GM19035 (cell line): ENCODE data around the gene KATNA1.
"Not testable (repeated sequence)": the region's sequence is repeated elsewhere in the genome, so short reads cannot be mapped to it uniquely, and the experiment has no call there.

Experiments
- ATAC-seq: cut with Tn5 transposase; IDR thresholded peaks from one replicate; pipeline ENCODE4 v1.9.1; 2021; ENCODE audit not compliant: unreplicated experiment

KATNA1 gene

GRCh38 chr6:149648148-149649145, at the start of gene KATNA1:
Gene KATNA1 (minus strand): TSS chr6:149648714. CDS start chr6:149638547, 10,167 bp downstream.
- ATAC-seq, result peak; percentile 93

DNA sequence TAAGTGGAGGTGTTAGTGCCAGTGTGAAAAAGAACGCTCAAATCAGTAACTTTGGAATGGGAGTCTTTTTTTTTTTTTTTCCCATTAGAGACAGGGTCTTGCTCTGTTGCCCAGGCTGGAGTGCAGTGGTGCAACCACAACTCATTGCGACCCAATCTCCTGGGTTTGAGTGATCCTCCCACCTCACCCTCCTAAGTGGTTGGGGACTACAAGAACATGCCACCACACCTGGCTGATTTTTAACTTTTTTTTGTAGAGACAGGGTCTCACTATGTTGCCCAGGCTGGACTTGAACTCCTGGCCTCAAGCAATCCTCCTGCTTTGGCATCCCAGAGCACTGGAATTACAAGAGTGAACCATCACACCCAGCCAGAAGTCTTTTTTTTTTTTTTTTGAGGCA, 49.7 kb upstream of the KATNA1 start:
- no peak for ATAC-seq

DNA sequence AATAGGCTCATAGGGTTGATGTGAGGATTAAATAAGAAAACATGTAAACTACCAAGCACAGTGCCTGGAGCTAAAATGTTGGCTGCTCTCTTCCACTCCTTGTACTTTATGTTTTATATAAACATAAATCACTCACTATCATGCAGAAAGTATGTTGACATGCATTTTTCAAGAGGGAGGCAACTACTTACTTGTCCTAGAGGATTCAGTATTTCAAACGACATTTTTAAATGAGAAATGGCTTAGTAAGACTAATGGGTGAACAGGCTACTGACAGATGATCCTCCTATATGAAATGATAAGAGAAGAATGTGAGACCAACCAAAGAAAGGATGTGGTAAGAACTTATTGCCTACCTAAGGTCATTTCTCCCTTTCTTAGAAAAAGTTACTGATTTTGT, 48.4 kb upstream of the KATNA1 start:
- no peak for ATAC-seq

- no peak for ATAC-seq
These were observed 46.4 kb upstream of the KATNA1 start for GRCh38 chr6:149694921-149695320.

DNA sequence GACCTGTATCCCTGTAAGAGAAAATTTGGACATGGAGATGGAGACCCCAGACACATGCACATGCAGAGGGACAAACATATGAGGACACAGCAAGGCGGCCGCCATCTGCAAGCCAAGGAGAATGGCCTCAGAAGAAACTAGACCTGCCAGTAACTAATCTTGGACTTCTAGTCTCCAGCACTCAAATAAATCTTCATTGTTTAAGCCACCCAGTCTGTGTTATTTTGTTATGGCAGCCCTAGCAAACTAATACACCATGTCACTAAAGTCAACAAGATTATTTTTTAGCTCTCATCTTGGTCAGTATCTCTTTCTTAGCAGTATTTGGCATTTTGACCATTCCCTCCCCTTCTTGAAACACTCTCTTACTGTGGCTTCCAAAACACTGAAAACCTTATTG, 42.7 kb upstream of the KATNA1 start:
- ATAC-seq, result no peak

- ATAC-seq, result no peak
These were observed 37.7 kb upstream of the KATNA1 start for GRCh38 chr6:149686230-149686629.

DNA sequence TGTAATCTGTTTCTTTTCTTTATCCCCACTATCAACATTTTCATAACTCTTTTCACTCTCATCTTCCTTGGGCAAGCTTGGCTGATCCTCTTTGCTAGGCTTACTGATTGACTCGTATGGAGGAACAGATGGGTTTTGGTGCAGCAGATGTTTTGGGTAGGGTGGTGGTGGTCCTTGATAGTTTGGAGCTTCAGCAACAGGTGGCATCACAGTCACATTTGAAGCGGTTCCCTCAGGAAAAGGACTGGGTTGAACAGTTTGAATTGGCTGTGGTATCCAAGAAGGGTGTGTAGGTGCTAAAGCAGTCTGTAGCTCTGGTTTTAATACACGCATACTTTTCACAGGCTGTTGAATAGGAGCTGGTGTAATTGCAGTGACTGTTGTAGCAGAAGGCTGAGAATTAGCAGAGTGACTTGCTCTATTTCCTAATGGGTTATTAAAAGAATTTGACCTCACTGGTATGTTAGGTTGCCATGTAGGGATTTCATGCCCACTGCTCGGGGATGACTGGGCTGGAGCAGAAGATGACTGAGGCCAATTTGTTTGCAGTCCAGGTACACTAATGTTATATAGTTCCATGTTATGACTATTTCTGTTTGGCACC, 34.8 kb upstream of the KATNA1 start:
- ATAC-seq, result no peak

DNA sequence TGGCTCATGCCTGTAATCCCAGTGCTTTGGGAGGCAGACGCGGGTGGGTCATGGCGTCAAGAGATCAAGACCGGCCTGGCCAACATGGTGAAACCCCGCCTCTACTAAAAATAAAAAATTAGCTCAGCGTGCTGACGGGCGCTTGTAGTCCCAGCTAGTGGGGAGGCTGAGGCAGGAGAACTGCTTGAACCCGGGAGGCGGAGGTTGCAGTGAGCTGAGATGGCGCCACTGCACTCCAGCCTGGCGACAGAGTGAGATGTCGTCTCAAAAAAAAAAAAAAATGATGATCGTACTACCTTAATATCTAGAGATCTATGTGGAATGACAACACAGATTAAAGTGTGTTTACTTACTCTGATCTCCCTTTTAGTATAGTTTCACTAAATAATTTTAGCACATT, 33.3 kb upstream of the KATNA1 start:
- ATAC-seq, result not testable (repeated sequence)

DNA sequence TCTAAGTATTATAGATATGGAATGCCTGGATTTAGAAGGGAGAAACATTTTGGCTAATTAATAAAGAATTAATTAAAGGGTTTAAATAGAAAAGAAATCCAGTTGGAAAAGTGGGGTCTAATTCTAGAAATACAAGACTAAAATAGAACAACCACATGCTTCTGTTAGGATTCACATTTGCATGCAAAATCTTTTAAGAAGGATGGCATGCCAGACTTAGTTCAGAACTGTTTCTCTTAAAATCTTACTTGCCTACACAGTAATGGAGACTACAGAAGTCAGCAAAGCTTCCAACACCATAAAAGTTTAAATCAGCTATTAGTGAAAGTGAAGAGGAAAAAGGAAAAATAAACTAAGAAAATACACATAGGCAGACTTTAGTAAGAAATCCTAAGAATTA, 32.7 kb upstream of the KATNA1 start:
- no peak for ATAC-seq

DNA sequence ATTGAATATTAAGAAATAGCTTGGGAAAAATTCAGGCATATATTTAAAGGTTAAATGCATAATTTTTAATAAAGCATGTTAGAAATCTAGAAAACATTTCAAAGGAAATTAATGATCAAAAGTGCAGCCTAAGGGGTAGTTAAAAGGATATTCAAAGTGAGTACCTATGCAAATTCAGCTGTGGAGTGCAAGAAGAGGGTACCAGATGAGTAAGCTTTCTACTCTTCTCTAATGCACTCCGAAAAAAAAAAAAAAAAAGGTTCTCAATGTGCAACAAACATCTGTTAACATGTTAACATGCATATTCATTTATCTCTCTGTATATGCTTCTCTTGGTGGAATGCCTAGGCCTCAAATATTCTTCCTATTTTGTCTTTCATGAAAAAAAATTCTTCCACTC, 32.0 kb upstream of the KATNA1 start:
- ATAC-seq, result no peak

- not testable (repeated sequence) for ATAC-seq
These were observed 23.8 kb upstream of the KATNA1 start for GRCh38 chr6:149672265-149672664.

DNA sequence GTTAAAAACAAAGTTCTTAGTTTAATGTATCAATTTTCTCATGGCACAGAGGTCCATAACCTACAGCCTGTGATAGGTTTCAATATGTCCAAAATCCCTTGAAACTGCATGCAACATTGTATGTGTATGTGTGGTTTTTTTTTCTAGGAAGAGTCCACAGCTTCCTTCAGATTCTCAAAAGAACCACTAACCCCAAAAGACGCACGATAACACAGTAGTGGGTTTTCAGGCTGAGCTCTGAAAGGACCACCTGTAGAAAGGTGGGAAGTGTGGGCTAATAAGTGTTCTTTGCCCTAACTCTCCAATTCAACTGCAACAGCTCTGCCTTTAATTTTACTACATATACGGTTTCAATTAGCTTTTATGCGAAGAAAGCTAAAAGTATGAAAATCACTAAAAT, 11.5 kb upstream of the KATNA1 start:
- no peak for ATAC-seq

DNA sequence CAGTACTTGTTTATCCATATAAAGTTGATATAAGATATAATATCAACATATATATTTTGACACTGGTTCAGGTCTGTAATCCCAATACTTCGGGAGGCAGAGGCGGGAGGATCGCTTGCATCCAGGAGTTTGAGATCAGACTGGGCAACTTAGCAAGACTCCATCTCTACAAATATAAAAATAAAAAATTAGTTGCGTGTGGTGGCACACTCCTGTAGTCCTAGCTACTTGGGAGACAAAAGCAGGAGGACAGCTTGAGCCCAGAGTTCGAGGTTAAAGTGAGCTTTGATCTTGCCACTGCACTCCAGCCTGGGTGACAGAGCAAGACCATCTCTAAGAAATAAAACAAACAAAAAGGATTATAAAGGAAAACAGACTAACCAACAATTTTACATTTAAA, 8.9 kb upstream of the KATNA1 start:
- ATAC-seq, result no peak

DNA sequence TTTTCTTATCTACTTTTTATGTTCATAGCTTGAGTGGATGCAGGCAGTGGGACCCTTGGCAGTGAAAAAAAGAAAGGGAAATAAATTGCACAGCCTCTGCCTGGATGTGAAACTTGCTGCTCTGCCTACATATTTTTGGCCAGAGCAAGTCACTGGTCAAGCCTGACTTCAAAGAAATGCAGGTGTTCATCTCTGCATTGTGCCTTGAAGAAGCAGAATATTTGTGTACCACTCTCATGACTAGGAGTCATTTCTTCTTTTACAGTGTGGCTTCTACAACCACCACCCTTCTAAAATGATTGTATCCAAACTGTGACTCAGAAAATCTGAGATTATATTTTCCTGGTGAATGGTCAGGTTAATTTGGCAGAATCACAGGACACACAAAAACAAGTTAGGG, 2.5 kb upstream of the KATNA1 start:
- ATAC-seq, result no peak

DNA sequence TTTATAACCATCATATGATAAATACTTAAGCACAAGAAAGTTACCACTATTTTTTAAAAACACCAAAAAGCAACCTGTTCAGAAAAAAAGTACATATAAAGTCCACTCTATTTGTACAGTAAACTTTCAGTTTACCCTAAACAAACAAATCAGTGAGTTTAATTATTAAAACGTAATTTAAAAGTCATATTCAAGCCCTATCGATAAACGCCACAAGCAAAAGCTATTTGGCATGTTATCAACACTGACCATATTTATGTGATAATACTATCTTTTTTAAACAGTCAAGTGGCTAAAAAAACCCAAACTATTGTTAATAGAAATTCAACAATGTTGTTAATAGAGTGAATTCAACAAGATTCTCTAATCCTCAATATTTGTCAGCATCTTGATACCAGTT, 1.9 kb downstream of the KATNA1 start:
- no peak for ATAC-seq

DNA sequence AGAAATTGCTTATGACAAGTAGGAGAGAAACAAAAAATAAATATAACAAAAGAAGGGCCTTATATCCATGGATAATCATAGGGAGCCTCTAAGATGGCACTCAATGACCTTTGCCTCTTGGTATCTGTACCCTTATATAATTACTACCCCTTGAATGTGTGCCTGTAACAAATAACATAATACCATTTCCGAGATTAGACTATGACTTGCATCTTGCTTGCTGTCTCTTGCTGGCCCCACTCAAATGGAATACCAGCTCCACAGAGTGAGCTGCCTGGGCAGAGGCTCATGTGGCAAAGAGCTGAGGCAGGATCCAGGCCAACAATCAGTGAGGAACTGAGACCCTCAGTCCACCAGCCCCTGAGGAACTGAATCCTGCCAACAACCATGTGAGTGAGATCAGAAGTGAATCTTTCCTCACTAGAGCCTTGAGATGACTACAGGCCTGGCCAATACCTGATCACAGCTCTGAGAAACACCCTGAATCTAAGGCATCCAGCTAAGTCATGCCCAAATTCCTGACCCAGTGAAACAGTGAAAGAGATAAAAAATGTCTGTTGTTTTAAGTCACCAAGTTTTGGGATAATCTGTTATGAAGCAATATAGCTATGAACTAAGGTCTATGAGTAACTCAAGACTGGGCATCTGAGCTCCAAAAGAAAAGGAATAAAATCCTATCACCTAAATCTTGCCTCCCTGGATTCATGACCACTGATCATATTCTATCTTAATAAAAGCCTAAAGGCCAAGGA, 5.5 kb downstream of the KATNA1 start:
- ATAC-seq, result no peak

GRCh38 chr6:149636124-149636523, 12.4 kb downstream of the KATNA1 start:
- no peak for ATAC-seq

DNA sequence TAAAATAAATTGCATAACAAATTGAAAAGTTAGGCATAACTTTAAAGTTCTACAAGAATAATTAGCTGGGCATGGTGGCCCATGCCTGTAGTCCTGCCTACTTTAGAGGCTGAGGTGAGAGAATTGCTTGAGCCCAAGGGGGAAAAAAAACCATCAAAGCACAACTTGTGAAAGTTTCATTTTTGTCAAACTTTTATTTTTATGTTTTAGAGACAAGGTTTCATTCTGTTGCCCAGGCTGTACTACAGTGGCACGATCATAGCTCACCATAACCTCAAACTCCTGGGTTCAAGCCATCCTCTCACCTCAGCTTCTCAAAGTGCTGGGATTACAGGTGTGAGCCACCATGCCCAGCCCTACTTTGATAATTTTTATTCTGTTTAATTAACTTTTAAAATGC, 14.2 kb downstream of the KATNA1 start:
- no peak for ATAC-seq

GRCh38 chr6:149628875-149629510, 19.5 kb downstream of the KATNA1 start:
- ATAC-seq, result peak; percentile 73

DNA sequence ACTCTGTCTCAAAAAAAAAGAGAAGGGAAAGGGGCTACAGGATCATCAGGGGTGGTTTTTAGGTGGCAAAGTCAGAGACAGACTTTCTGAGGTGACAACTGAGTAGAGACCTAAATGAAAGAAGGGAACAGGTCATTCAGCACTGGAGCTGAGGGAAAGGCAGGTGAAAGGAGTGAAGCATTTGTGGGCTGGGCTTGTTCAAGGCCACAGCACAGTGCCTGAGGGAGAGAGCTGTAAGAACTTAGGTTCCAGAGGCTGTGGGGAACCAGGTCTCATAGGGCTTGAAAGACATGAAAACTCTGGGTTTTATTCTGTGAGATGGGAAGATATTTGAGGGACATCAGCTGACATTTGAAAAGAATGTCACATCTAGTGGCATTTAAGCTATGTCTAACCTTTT, 20.8 kb downstream of the KATNA1 start:
- no peak for ATAC-seq

DNA sequence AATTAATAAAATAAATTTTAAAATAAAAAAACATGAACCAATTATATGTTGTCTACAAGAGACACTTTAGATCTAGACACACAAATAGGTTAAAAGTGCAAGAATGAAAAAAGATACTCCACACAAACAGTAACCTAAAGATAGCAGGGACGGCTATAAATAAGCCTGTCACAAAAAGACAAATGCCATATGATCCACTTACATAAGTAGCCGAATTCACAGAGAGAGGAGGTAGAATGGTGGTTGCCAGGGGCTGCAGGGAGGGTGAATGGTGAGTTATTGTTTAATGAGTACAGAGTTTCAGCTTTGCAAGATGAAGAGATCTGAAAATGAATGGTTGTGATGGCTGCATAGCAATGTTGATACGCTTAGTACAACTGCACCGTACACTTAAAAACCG, 32.7 kb downstream of the KATNA1 start:
- no peak for ATAC-seq
